SK-N-SH treated with all-trans-retinoic acid at 6 μM for 48 hours (cell line): Measurements from ENCODE around the gene RBMS3.

Source experiments
- ATAC-seq: fragments of 200-7000 bp; cut with Tn5 transposase; 3 replicates; pipeline ENCODE4 v1.9.1; 2020; ENCODE audit warnings: mild to moderate bottlenecking, moderate library complexity
- ARNTL ChIP-seq: fragments of 450-650 bp; formaldehyde crosslinking; IDR thresholded peaks from 2 replicates; pipeline ENCODE4 v1.5.0; 2020; ENCODE audit warnings: low read depth, mild to moderate bottlenecking, moderate library complexity, borderline replicate concordance
- BACH2 ChIP-seq: fragments of 250-450 bp; sonication (Bioruptor Pico); IDR thresholded peaks from 2 replicates; pipeline ENCODE4 v1.9.0; 2021; ENCODE audit warnings: mild to moderate bottlenecking, borderline replicate concordance
- CREB5 ChIP-seq: fragments of 250-450 bp; sonication (Bioruptor Pico); IDR thresholded peaks from 2 replicates; pipeline ENCODE4 v1.5.1; 2020; ENCODE audit warnings: low read depth, mild to moderate bottlenecking, moderate library complexity
- CSDC2 ChIP-seq: fragments of 250-450 bp; sonication (Bioruptor Pico); IDR thresholded peaks from 2 replicates; pipeline ENCODE4 v1.5.0; 2020; ENCODE audit warnings: mild to moderate bottlenecking, moderate library complexity
- CSRNP3 ChIP-seq: fragments of 250-450 bp; sonication (Bioruptor Pico); IDR thresholded peaks from 2 replicates; pipeline ENCODE4 v1.5.1; 2021; ENCODE audit warnings: mild to moderate bottlenecking, moderate library complexity
- ESRRG ChIP-seq: fragments of 250-450 bp; sonication (Bioruptor Pico); IDR thresholded peaks from 2 replicates; pipeline ENCODE4 v1.6.1; 2021; ENCODE audit warnings: mild to moderate bottlenecking
- GLIS3 ChIP-seq: fragments of 250-450 bp; sonication (Bioruptor Pico); IDR thresholded peaks from 2 replicates; pipeline ENCODE4 v1.5.0; 2020; ENCODE audit warnings: mild to moderate bottlenecking, moderate library complexity
- ISL1 ChIP-seq: fragments of 250-450 bp; sonication (Bioruptor Pico); IDR thresholded peaks from 2 replicates; pipeline ENCODE4 v2.1.2; 2022; ENCODE audit warnings: mild to moderate bottlenecking, moderate library complexity
- OSR1 ChIP-seq: fragments of 250-450 bp; sonication (Bioruptor Pico); IDR thresholded peaks from 2 replicates; pipeline ENCODE4 v1.8.0; 2022; ENCODE audit warnings: moderate library complexity, mild to moderate bottlenecking, inconsistent platforms
- PATZ1 ChIP-seq: fragments of 250-450 bp; sonication (Bioruptor Pico); IDR thresholded peaks from 2 replicates; pipeline ENCODE4 v1.8.0; 2020; ENCODE audit warnings: mild to moderate bottlenecking, moderate library complexity, borderline replicate concordance
- POU6F1 ChIP-seq: fragments of 250-450 bp; sonication (Bioruptor Pico); IDR thresholded peaks from 2 replicates; pipeline ENCODE4 v1.8.0; 2021; ENCODE audit warnings: low read depth, mild to moderate bottlenecking, moderate library complexity, borderline replicate concordance
- PPARA ChIP-seq: fragments of 250-450 bp; sonication (Bioruptor Pico); IDR thresholded peaks from 2 replicates; pipeline ENCODE4 v1.5.0; 2020; ENCODE audit warnings: mild to moderate bottlenecking, borderline replicate concordance
- RARB ChIP-seq: fragments of 250-450 bp; sonication (Bioruptor Pico); IDR thresholded peaks from 2 replicates; pipeline ENCODE4 v1.8.0; 2021; ENCODE audit warnings: mild to moderate bottlenecking, moderate library complexity
- SNAI2 ChIP-seq: fragments of 250-450 bp; sonication (Bioruptor Pico); IDR thresholded peaks from 2 replicates; pipeline ENCODE4 v1.5.0; 2020; ENCODE audit warnings: mild to moderate bottlenecking, moderate library complexity
- TCF4 ChIP-seq: fragments of 250-450 bp; sonication (Bioruptor Pico); IDR thresholded peaks from 2 replicates; pipeline ENCODE4 v1.8.0; 2021; ENCODE audit warnings: mild to moderate bottlenecking, moderate library complexity, borderline replicate concordance
- TOX ChIP-seq: fragments of 250-450 bp; sonication (Bioruptor Pico); IDR thresholded peaks from 2 replicates; pipeline ENCODE4 v1.8.0; 2021; ENCODE audit warnings: mild to moderate bottlenecking, moderate library complexity, borderline replicate concordance
- TSHZ2 ChIP-seq: fragments of 250-450 bp; sonication (Bioruptor Pico); IDR thresholded peaks from 2 replicates; pipeline ENCODE4 v1.5.0; 2020; ENCODE audit warnings: mild to moderate bottlenecking, moderate library complexity
- ZC3H10 ChIP-seq: fragments of 250-450 bp; sonication (Bioruptor Pico); IDR thresholded peaks from 2 replicates; pipeline ENCODE4 v1.5.1; 2021; ENCODE audit warnings: mild to moderate bottlenecking, moderate library complexity
- ZFP3 ChIP-seq: fragments of 250-450 bp; sonication (Bioruptor Pico); IDR thresholded peaks from 2 replicates; pipeline ENCODE4 v1.5.0; 2020; ENCODE audit warnings: mild to moderate bottlenecking, moderate library complexity
- ZFP30 ChIP-seq: fragments of 450-650 bp; formaldehyde crosslinking; IDR thresholded peaks from 2 replicates; pipeline ENCODE4 v1.5.0; 2022; ENCODE audit warnings: mild to moderate bottlenecking, moderate library complexity
- ZNF565 ChIP-seq: fragments of 450-650 bp; formaldehyde crosslinking; conservative IDR thresholded peaks from 2 replicates; pipeline ENCODE4 v1.5.0; 2020; ENCODE audit warnings: low read depth, mild to moderate bottlenecking, moderate library complexity
- ZNF70 ChIP-seq: fragments of 450-650 bp; formaldehyde crosslinking; IDR thresholded peaks from 2 replicates; pipeline ENCODE4 v1.5.0; 2020; ENCODE audit warnings: mild to moderate bottlenecking, moderate library complexity
- ZNF8 ChIP-seq: fragments of 450-650 bp; formaldehyde crosslinking; IDR thresholded peaks from 2 replicates; pipeline ENCODE4 v1.5.0; 2020; ENCODE audit warnings: mild to moderate bottlenecking, moderate library complexity

RBMS3 gene

GRCh38 chr3:29406291-29406832 lies 125.5 kb downstream of the RBMS3 start:
- ATAC-seq = peak; percentile 14; the same call in 1 of the 3 replicates
- TF ChIP-seq CSDC2 (CRISPR knock-in tag) = no peak
- TF ChIP-seq TSHZ2 = no peak
- no peak for TF ChIP-seq ZFP30
- no peak for TF ChIP-seq ESRRG (CRISPR knock-in tag)
- TF ChIP-seq ZNF565 (CRISPR knock-in tag) = no peak
- TF ChIP-seq TOX = no peak
- no peak for TF ChIP-seq ZNF8 (CRISPR knock-in tag)
- TF ChIP-seq CSRNP3 = no peak
- TF ChIP-seq ISL1 = no peak
- TF ChIP-seq ZFP3 = no peak
- no peak for TF ChIP-seq GLIS3 (CRISPR knock-in tag)
- no peak for TF ChIP-seq PATZ1 (CRISPR knock-in tag)
- no peak for TF ChIP-seq SNAI2 (CRISPR knock-in tag)
- no peak for TF ChIP-seq TCF4 (CRISPR knock-in tag)

- no peak for ATAC-seq
These were observed 127.8 kb downstream of the RBMS3 start for GRCh38 chr3:29408676-29409075.

More at GRCh38 chr3:29408676-29409075, 127.8 kb downstream of the RBMS3 start:
- no peak for TF ChIP-seq CREB5 (CRISPR knock-in tag)
- no peak for TF ChIP-seq ISL1
- TF ChIP-seq RARB (CRISPR knock-in tag) = no peak
- TF ChIP-seq TSHZ2 = no peak
- no peak for TF ChIP-seq PPARA
- no peak for TF ChIP-seq ZNF70
- no peak for TF ChIP-seq ZFP30
- TF ChIP-seq POU6F1 = no peak
- TF ChIP-seq ARNTL (CRISPR knock-in tag) = no peak
- no peak for TF ChIP-seq TOX
- TF ChIP-seq ZNF8 (CRISPR knock-in tag) = no peak
- no peak for TF ChIP-seq CSRNP3
- TF ChIP-seq OSR1 (CRISPR knock-in tag) = no peak
- TF ChIP-seq ZC3H10 (CRISPR knock-in tag) = no peak
- TF ChIP-seq ESRRG (CRISPR knock-in tag) = no peak
- no peak for TF ChIP-seq PATZ1 (CRISPR knock-in tag)
- TF ChIP-seq BACH2 (CRISPR knock-in tag) = no peak
- TF ChIP-seq TCF4 (CRISPR knock-in tag) = no peak
- no peak for TF ChIP-seq SNAI2 (CRISPR knock-in tag)
- no peak for TF ChIP-seq CSDC2 (CRISPR knock-in tag)
- TF ChIP-seq, all 23 proteins: peak for 0
